ENCODE results near the gene NTHL1. TPM values are rescaled to one million over a fixed set of nuclear protein-coding genes. Genes with fewer than 3 reads are reported as not detected.

Gene NTHL1
- total and polyA plus RNA-seq, 10 of the 15 experiments (the other 5 are each of a cell fraction or from before 2014, with no cell fraction given), result 0.85 to 54.7 (median 39.0) TPM

- TF ChIP-seq ELK1 (IDR thresholded peaks at IDR 0.05; ENCODE audit: low read depth, low read length) (peak; percentile 77), TBL1XR1 (IDR thresholded peaks at IDR 0.05; ENCODE audit: low read depth, low read length) (no peak), BMI1 (IDR thresholded peaks at IDR 0.05; ENCODE audit: borderline replicate concordance) (no peak), WRNIP1 (IDR thresholded peaks at IDR 0.05; ENCODE audit: borderline replicate concordance, low read depth, low read length) (no peak), GATAD2B (conservative IDR thresholded peaks at IDR 0.05; ENCODE audit: low read depth) (no peak), POU2F2 (IDR thresholded peaks at IDR 0.05; ENCODE audit: borderline replicate concordance, low read depth, low read length) (0 out of 3 replicates have a peak, but pooled peaks have one; percentile 19), ASH2L (IDR thresholded peaks at IDR 0.05; ENCODE audit: borderline replicate concordance, low read depth) (no peak), CREB1 (IDR thresholded peaks at IDR 0.05; ENCODE audit: low read depth) (peak; percentile 52; the same call in 1 of the 2 replicates), ZBED1 (IDR thresholded peaks at IDR 0.05; ENCODE audit: borderline replicate concordance) (no peak), RELB (IDR thresholded peaks at IDR 0.05; ENCODE audit: low read depth) (no peak), POLR2AphosphoS2 (IDR thresholded peaks at IDR 0.05; ENCODE audit: low read depth, low read length) (no peak), DPF2 (IDR thresholded peaks at IDR 0.05) (peak; percentile 40; the same call in 1 of the 2 replicates), HCFC1 (IDR thresholded peaks at IDR 0.05; ENCODE audit: low read length) (0 out of 2 replicates have a peak, but pooled peaks have one; percentile 16), EGR1 (IDR thresholded peaks at IDR 0.05; ENCODE audit: borderline replicate concordance in 1 of 2, low read depth in 2 of 2, low read length in 2 of 2) (0 out of 3 replicates have a peak, but pooled peaks of 1 of the 2 experiments have one; percentile 46), SMC3 (IDR thresholded peaks at IDR 0.05; ENCODE audit: borderline replicate concordance, low read length) (peak; percentile 97), STAT3 (IDR thresholded peaks at IDR 0.05; ENCODE audit: low read depth, low read length) (no peak), BCLAF1 (IDR thresholded peaks at IDR 0.05) (no peak), KAT2A (conservative IDR thresholded peaks at IDR 0.05; ENCODE audit: control insufficient read depth, low read depth, low read length) (no peak), YBX1 (IDR thresholded peaks at IDR 0.05) (no peak), PBX3 (IDR thresholded peaks at IDR 0.05; ENCODE audit: insufficient replicate concordance, low read depth, low read length) (no peak), MLLT1 (IDR thresholded peaks at IDR 0.05) (0 out of 2 replicates have a peak, but pooled peaks have one; percentile 22)
Observed at GRCh38 chr16:2023092-2024031, 24.3 kb downstream of the NTHL1 start (continued).
